PC-3 (cell line): ENCODE results near the gene NXPE3.

ENCODE experiments used
- EZH2phosphoT487 ChIP-seq: fragments of 300-600 bp; sonication (generic); IDR thresholded peaks from 2 replicates; pipeline ENCODE4 v1.6.1; 2018; ENCODE audit warnings: mild to moderate bottlenecking, antibody characterized with exemption, low read length, borderline replicate concordance
- TF ChIP-seq, protein P1 (sequence below): fragments of 300-600 bp; sonication (generic); conservative IDR thresholded peaks from 2 replicates; pipeline ENCODE4 v1.5.1; 2017; ENCODE audit warnings: antibody characterized with exemption, low read depth, mild to moderate bottlenecking, low read length

DNA sequence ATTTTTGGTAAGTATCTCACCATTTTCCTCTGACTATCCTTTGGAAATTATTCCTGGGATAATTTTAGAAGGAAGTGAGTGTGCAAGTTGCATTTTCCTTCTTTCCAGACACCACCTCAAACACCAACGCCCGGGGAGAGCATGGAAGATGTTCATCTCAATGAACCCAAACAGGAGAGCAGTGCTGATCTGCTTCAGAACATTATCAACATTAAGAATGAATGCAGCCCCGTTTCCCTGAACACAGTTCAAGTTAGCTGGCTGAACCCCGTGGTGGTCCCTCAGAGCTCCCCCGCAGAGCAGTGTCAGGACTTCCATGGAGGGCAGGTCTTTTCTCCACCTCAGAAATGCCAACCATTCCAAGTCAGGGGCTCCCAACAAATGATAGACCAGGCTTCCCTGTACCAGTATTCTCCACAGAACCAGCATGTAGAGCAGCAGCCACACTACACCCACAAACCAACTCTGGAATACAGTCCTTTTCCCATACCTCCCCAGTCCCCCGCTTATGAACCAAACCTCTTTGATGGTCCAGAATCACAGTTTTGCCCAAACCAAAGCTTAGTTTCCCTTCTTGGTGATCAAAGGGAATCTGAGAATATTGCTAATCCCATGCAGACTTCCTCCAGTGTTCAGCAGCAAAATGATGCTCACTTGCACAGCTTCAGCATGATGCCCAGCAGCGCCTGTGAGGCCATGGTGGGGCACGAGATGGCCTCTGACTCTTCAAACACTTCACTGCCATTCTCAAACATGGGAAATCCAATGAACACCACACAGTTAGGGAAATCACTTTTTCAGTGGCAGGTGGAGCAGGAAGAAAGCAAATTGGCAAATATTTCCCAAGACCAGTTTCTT, 74.2 kb downstream of the NXPE3 start:
- TF ChIP-seq, protein P1, sequence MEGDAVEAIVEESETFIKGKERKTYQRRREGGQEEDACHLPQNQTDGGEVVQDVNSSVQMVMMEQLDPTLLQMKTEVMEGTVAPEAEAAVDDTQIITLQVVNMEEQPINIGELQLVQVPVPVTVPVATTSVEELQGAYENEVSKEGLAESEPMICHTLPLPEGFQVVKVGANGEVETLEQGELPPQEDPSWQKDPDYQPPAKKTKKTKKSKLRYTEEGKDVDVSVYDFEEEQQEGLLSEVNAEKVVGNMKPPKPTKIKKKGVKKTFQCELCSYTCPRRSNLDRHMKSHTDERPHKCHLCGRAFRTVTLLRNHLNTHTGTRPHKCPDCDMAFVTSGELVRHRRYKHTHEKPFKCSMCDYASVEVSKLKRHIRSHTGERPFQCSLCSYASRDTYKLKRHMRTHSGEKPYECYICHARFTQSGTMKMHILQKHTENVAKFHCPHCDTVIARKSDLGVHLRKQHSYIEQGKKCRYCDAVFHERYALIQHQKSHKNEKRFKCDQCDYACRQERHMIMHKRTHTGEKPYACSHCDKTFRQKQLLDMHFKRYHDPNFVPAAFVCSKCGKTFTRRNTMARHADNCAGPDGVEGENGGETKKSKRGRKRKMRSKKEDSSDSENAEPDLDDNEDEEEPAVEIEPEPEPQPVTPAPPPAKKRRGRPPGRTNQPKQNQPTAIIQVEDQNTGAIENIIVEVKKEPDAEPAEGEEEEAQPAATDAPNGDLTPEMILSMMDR: no peak
- TF ChIP-seq EZH2phosphoT487: no peak
